ENCODE results near the gene APOM.

DNA sequence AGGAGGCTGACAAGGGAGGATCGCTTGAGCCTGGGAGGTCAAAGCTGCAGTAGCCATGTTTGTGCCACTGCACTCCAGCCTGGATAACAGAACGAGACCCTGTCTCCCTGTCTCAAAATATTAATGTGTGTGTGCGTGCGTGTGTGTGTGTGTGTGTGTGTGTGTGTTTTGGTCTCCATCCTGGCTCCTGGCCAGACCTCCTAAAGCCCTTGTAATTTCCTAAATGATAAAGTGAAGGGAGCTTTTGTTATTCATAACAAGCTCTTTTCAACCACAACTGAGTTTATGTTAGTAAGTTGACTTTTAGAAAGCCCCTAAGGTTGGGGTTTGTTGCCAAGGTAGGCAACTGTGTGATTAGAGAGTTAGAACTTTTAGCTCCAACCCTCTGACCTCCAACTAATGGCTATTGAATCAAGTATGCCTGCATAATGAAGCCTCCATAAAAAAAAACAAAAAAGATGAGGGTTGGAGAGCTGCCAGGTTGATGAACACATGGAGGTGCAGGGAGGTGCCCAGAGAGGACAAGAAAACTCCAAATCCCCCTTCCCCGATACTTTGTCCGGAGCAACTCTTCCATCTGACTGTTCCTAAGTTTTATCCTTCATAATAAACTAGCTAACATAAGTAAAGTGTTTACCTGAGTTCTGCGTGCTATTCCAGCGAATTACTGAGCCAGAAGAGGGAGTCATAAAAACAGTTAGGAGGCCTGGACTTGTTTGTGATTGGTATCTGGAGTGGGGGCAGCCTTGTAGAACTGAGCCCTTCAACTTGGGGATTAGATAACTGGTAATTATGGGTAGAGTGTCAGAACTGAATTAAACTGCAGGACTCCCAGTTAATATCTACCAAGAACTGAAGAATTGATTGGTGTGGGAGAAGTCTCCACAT is 45.9 kb upstream of the APOM start:
- no peak for TF ChIP-seq CTCF (conservative IDR thresholded peaks at IDR 0.05 in 1 of 2, IDR thresholded peaks at IDR 0.05 in 1 of 2; ENCODE audit: extremely low read depth in 1 of 2, insufficient read depth in 1 of 2, low read depth in 1 of 2, low read length in 2 of 2)
- TF ChIP-seq EZH2 (IDR thresholded peaks at IDR 0.05; ENCODE audit: borderline replicate concordance, low read length) = no peak

Measured in mammary epithelial cell (primary cell).